Gastrocnemius medialis (tissue), 4 donors: Measurements from ENCODE around the gene MEG3. TPM values are rescaled to one million over a fixed set of nuclear protein-coding genes. Genes with fewer than 3 reads are reported as not detected.

Experiments used
- ATAC-seq, 2 donors: fragments of 150-250 bp; one replicate each; pipeline ENCODE4 v1.9.1; 2016
- DNase-seq, 2 donors: peaks; one replicate each; pipeline ENCODE4 v3.0.0-alpha.2; 2019
- H3K27ac ChIP-seq, 4 donors: fragments of 200-600 bp; sonication (generic); 1 replicate in 1 of 4; 2 replicates in 3 of 4; pipeline ENCODE4 v1.5.1; 2016 to 2018; ENCODE audit warnings: mild to moderate bottlenecking in 2 of 4, moderate library complexity in 1 of 4
- H3K27me3 ChIP-seq, 3 donors: fragments of 200-600 bp; sonication (generic) in 2 of 3; 1 replicate in 1 of 3; 2 replicates in 2 of 3; pipeline versions ENCODE4 v1.5.1 to v1.6.0; 2016 to 2019; ENCODE audit warnings: mild to moderate bottlenecking in 1 of 3, moderate library complexity in 1 of 3
- H3K36me3 ChIP-seq, 2 donors: fragments of 200-600 bp; sonication (generic) in 1 of 2; one replicate each; pipeline ENCODE4 v1.5.1; 2017 to 2018
- H3K4me1 ChIP-seq, 2 donors: fragments of 200-600 bp; sonication (generic) in 1 of 2; one replicate each; pipeline ENCODE4 v1.5.1; 2016 to 2017; ENCODE audit warnings: mild to moderate bottlenecking in 2 of 2
- H3K4me3 ChIP-seq, 4 donors: fragments of 200-600 bp; sonication (generic) in 3 of 4; 1 replicate in 1 of 4; 2 replicates in 3 of 4; pipeline ENCODE4 v1.5.1; 2016 to 2019; ENCODE audit warnings: mild to moderate bottlenecking in 2 of 4
- H3K9me3 ChIP-seq, 3 donors: fragments of 200-600 bp; sonication (generic) in 2 of 3; 1 replicate in 1 of 3; 2 replicates in 2 of 3; pipeline ENCODE4 v1.5.1; 2016 to 2019
- CTCF ChIP-seq, 5 experiments: fragments of 450-650 bp in 3 of 5; fragments of 200-600 bp in 2 of 5; sonication (generic) in 2 of 5; IDR thresholded peaks in 4 of 5; conservative IDR thresholded peaks in 1 of 5; 1 replicate in 4 of 5; 2 replicates in 1 of 5; pipeline ENCODE4 v1.5.1; 2016 to 2019; ENCODE audit warnings: antibody characterized with exemption in 5 of 5, mild to moderate bottlenecking in 3 of 5, moderate library complexity in 3 of 5
- POLR2A ChIP-seq, 2 donors: fragments of 450-650 bp; IDR thresholded peaks; one replicate each; pipeline ENCODE4 v1.6.1; 2017; ENCODE audit warnings: antibody characterized with exemption in 2 of 2, mild to moderate bottlenecking in 2 of 2, moderate library complexity in 2 of 2
- in situ Hi-C, 4 donors: fragments of 200-750 bp; cut with MboI; loops; one replicate each; pipeline versions ENCODE4 v1.15.0 to v1.8.0; 2017; ENCODE audit warnings: low sequenced_read_pairs in 4 of 4
- intact Hi-C: fragments of 100-400 bp; cut with DNase I; formaldehyde crosslinking; loops from one replicate; pipeline ENCODE4 v1.15.1; 2023; ENCODE audit warnings: low total_unique reads
- total RNA-seq, 4 donors: library from RNA; depleted of rRNA; stranded (reverse); fragments of >200 nt; gene quantifications; one replicate each; pipeline versions ENCODE4 v1.1.0 to v1.2.3, GENCODE V29; 2016

MEG3 gene
- total RNA-seq, 4 donors from 2014 or later, result 2.7 to 30.7 (median 5.2) TPM

GRCh38 chr14:100785338-100785615 lies 40.6 kb upstream of the MEG3 start:
- H3K27ac ChIP-seq, result no peak overlapping the region
- TF ChIP-seq CTCF (IDR thresholded peaks at IDR 0.05 in 4 of 5, conservative IDR thresholded peaks at IDR 0.05 in 1 of 5) (no peak), POLR2A (IDR thresholded peaks at IDR 0.05) (no peak)
- no peak for DNase-seq
- no peak for ATAC-seq
- intact Hi-C loops (no loop called here), in situ Hi-C loops (no loop called here)
- peaks cover 0 to 2% (median 0%) of the 10 kb centered on the region in 3 donors for H3K27me3 ChIP-seq
- H3K36me3 ChIP-seq, result no peaks in the 10 kb centered on the region
- no peaks in the 10 kb centered on the region for H3K4me1 ChIP-seq
- no peak overlapping the region for H3K4me3 ChIP-seq
- no peaks in the 10 kb centered on the region for H3K9me3 ChIP-seq

GRCh38 chr14:100785626-100786025 lies 40.3 kb upstream of the MEG3 start:
- H3K36me3 ChIP-seq, result no peaks in the 10 kb centered on the region
- intact Hi-C loops (no loop called here), in situ Hi-C loops (no loop called here)
- ATAC-seq, result no peak
- no peak for DNase-seq
- no peaks in the 10 kb centered on the region for H3K4me1 ChIP-seq
- H3K27me3 ChIP-seq, result peaks cover 0 to 2% (median 0%) of the 10 kb centered on the region in 3 donors
- no peaks in the 10 kb centered on the region for H3K9me3 ChIP-seq
- no peak for TF ChIP-seq POLR2A (IDR thresholded peaks at IDR 0.05)
- H3K4me3 ChIP-seq, result no peak overlapping the region
- H3K27ac ChIP-seq, result no peak overlapping the region

GRCh38 chr14:100786131-100786530 lies 39.8 kb upstream of the MEG3 start:
- Histone ChIP-seq H3K4me1 (no peaks in the 10 kb centered on the region), H3K27me3 (peaks cover 0 to 3% (median 0%) of the 10 kb centered on the region in 3 donors), H3K9me3 (no peaks in the 10 kb centered on the region), H3K36me3 (no peaks in the 10 kb centered on the region), H3K4me3 (no peak overlapping the region), H3K27ac (no peak overlapping the region)
- intact Hi-C loops (no loop called here), in situ Hi-C loops (no loop called here)
- no peak for ATAC-seq
- DNase-seq, result no peak
- no peak for TF ChIP-seq CTCF (IDR thresholded peaks at IDR 0.05 in 4 of 5, conservative IDR thresholded peaks at IDR 0.05 in 1 of 5)
- no peak for TF ChIP-seq POLR2A (IDR thresholded peaks at IDR 0.05)

- no peak for DNase-seq
- H3K36me3 ChIP-seq, result no peaks in the 10 kb centered on the region
These were observed 39.2 kb upstream of the MEG3 start for GRCh38 chr14:100786576-100787219.

GRCh38 chr14:100787659-100788058 lies 38.3 kb upstream of the MEG3 start:
- in situ Hi-C loops (no loop called here), intact Hi-C loops (no loop called here)
- no peak overlapping the region for H3K4me3 ChIP-seq
- no peaks in the 10 kb centered on the region for H3K4me1 ChIP-seq
- peaks cover 0 to 12% (median 0%) of the 10 kb centered on the region in 3 donors for H3K27me3 ChIP-seq
- no peak for ATAC-seq
- H3K9me3 ChIP-seq, result no peaks in the 10 kb centered on the region
- no peak overlapping the region for H3K27ac ChIP-seq
- no peak for TF ChIP-seq CTCF (IDR thresholded peaks at IDR 0.05 in 4 of 5, conservative IDR thresholded peaks at IDR 0.05 in 1 of 5)
- no peak for TF ChIP-seq POLR2A (IDR thresholded peaks at IDR 0.05)
- H3K36me3 ChIP-seq, result no peaks in the 10 kb centered on the region
- no peak for DNase-seq

More at GRCh38 chr14:100786576-100787219, 39.2 kb upstream of the MEG3 start:
- Histone ChIP-seq H3K4me3 (no peak overlapping the region), H3K27me3 (peaks cover 0 to 8% (median 0%) of the 10 kb centered on the region in 3 donors), H3K4me1 (no peaks in the 10 kb centered on the region), H3K9me3 (no peaks in the 10 kb centered on the region), H3K27ac (no peak overlapping the region)
- intact Hi-C loops, result no loop called here
- no peak for ATAC-seq
- in situ Hi-C loops, result no loop called here
- TF ChIP-seq POLR2A (IDR thresholded peaks at IDR 0.05), result no peak
- TF ChIP-seq CTCF (IDR thresholded peaks at IDR 0.05 in 4 of 5, conservative IDR thresholded peaks at IDR 0.05 in 1 of 5), result no peak
